PC-3 (cell line): ENCODE measurements around the gene NKAIN2.

ENCODE experiments used
- EZH2 ChIP-seq: fragments of 300-600 bp; sonication (generic); IDR thresholded peaks from one replicate; pipeline ENCODE4 v1.6.1; 2017; ENCODE audit warnings: antibody characterized with exemption, mild to moderate bottlenecking, low read length; ENCODE audit not compliant: unreplicated experiment
- EZH2phosphoT487 ChIP-seq: fragments of 300-600 bp; sonication (generic); IDR thresholded peaks from 2 replicates; pipeline ENCODE4 v1.6.1; 2018; ENCODE audit warnings: mild to moderate bottlenecking, antibody characterized with exemption, low read length, borderline replicate concordance
- TF ChIP-seq, protein P1 (sequence below): fragments of 300-600 bp; sonication (generic); conservative IDR thresholded peaks from 2 replicates; pipeline ENCODE4 v1.5.1; 2017; ENCODE audit warnings: antibody characterized with exemption, low read depth, mild to moderate bottlenecking, low read length

DNA sequence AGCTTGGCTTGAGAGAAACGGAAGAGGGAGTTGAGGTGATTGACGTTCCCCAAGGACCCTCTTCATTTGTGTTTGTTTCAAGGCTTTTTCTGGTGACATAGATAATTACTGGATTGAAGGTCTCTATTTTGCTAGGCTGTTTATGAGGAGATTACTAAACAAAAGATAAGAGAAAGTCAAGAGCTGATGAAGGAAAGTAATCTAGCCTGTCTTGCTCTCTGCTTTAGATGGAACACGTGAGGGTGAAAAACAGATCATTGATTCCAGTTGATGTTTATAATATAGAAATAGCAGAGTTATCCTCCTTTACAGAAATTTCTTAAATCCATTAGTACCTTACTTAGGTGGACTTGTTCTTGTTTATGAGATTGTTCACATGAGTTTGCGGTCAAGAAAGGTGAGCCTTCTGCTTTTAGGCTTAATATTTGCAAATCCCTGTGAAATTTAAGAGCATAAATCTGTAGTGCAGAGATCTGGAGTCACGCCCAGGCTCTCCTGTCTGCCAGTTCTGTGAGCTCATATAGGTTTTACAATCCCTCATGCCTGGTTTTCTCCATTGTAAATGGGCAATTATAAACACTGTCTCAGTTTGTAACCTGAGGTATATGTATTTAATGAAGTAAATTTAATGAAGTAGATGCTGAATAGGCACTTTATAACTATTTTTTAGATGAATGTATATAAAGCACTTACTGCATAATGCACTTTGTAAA lies 272.8 kb downstream of the NKAIN2 start:
- TF ChIP-seq, protein P1, sequence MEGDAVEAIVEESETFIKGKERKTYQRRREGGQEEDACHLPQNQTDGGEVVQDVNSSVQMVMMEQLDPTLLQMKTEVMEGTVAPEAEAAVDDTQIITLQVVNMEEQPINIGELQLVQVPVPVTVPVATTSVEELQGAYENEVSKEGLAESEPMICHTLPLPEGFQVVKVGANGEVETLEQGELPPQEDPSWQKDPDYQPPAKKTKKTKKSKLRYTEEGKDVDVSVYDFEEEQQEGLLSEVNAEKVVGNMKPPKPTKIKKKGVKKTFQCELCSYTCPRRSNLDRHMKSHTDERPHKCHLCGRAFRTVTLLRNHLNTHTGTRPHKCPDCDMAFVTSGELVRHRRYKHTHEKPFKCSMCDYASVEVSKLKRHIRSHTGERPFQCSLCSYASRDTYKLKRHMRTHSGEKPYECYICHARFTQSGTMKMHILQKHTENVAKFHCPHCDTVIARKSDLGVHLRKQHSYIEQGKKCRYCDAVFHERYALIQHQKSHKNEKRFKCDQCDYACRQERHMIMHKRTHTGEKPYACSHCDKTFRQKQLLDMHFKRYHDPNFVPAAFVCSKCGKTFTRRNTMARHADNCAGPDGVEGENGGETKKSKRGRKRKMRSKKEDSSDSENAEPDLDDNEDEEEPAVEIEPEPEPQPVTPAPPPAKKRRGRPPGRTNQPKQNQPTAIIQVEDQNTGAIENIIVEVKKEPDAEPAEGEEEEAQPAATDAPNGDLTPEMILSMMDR, result no peak
- TF ChIP-seq EZH2phosphoT487, result no peak
- no peak for TF ChIP-seq EZH2
